Pons (tissue), 1 donor: ENCODE measurements around the gene ACAP1.
"Not testable (repeated sequence)": the region's sequence is repeated elsewhere in the genome, so short reads cannot be mapped to it uniquely, and the experiment has no call there.

ENCODE experiments used
- DNase-seq: peaks from one replicate; pipeline ENCODE4 v3.0.0-alpha.2; 2016; ENCODE audit warnings: low spot score

The ACAP1 gene

DNA sequence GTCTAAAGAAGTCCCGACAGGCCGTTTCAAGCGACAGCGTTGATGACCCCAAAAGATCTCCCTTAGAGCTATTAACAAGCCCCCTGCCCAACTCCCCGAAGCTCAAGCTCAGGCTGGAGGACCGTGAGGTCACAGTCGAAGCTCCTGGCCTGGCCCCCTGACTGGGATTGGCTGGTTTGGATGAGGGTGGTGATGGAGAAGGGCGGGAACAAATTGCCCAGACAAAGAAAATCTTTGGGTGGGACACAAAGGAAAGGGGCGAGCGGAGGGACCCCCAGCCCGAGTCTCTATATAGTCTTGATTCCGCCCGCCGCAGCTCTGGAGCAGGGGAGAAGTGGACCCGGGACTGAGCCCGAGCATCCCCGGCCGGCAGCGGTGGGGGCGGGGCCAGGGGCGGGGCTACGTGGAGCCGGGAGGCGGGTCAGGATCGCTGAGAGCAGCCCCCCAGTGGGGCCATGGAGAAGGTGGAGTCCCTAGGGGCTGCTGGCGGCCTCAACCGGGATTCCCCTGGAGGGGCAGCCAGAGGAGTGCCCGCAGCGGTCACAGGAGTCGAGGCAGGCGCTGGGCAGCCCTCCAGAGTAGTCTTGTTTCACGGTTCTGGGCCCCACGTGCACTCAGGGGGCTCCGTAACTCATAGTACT is 6.2 kb upstream of the ACAP1 start:
- DNase-seq: peak; percentile 38

DNA sequence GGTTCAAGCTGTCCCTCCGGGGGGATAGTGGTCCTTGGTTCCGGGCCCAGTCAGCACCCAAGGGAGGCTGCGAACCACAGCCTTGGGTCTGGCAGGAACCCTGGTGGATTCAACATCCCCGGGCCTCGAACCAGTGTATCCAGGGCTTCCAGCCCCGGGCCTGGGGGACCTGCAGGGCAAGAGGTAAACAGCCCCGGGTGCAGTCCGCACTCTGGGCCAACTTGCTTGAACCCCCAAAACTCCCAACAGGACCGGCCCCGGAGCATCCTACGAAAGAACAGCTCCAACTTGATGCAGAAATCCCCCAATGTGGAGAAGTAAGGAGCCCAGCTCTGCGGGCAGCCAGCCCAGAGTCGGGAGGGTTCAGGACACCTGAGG is 5.7 kb upstream of the ACAP1 start:
- no peak for DNase-seq

DNA sequence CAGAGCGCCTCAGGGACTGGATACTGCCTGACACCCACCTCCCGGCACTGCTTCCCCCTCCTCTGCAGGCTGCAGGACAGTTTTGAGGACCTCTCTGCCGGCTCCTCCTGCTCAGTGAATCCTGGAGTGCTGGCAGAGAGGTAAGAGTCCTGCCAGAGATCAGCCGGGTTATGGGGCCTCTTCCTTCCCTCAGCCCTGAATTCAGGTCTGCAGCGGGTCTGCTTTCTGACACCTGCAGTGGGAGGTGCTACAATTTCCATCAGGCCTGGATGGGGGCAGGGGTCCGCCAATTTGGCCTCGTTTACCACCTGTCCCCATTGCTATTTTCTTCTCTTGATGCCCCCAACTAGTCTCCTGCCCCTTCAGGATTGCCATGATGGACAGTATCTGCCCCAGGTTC is 4.2 kb upstream of the ACAP1 start:
- no peak for DNase-seq

DNA sequence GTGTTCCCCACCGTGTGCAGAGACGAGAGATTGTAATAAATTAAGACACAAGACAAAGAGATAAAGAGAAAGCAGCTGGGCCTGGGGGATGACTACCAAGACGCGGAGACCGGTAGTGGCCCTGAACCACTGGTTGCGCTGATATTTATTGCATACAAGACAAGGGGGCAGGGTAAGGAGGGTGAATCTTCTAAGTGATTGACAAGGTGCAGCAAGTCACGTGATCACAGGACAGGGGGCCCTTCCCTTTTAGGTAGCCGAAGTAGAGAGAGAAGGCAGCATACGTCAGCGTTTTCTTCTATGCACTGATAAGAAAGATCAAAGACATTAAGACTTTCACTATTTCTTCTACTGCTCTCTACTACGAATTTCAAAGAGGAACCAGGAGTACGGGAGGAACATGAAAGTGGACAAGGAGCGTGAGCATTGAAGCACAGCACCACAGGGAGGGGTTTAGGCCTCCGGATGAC is 3.7 kb upstream of the ACAP1 start:
- DNase-seq: not testable (repeated sequence)

DNA sequence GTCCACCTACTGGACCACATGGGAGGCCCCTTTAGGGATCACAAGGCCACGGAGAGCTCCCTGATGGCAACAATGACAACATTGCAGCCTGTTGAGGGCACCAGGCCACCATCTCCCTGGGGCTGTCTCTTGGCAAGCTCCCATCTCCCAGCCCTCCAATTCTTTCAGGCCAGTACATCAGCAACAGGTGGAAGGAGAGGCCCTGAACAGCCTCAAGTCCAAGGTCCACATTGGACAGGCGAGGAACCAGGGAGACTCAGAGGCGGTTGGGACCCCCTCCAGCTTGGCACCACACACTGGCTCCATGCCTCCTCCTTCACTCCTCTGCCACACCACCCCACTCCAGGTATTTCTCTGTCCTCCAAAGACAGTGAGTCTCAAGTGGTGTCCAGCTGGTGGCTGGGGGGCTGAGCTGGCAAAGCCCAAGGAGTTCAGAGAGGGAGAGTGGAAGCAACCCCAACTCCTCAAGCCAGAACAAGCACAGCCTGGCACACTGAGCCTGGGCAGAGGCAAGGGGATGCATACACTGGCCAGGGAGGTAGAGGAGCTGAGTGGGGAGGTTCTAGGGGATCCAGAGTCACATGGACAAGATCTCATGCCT is 1.3 kb upstream of the ACAP1 start:
- no peak for DNase-seq

- not testable (repeated sequence) for DNase-seq
Observed at GRCh38 chr17:7335765-7336164, 564 bp upstream of the ACAP1 start.

DNA sequence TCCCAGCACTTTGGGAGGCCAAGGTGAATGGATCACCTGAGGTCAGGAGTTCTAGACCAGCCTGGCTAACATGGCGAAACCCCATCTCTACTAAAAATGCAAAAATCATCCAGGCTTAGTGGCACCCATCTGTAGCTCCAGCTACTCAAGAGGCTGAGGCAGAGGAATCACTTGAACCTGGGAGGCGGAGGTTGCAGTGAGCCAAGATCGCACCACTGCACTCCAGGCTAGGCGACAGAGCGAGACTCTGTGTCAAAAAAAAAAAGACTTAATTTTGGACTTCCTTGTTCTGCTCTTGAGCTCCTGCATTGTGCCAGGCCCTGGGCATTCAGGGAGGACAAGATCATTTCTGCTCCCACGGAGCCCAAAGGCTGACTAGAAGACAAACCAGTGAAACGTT is 1.3 kb downstream of the ACAP1 start:
- DNase-seq: not testable (repeated sequence)

DNA sequence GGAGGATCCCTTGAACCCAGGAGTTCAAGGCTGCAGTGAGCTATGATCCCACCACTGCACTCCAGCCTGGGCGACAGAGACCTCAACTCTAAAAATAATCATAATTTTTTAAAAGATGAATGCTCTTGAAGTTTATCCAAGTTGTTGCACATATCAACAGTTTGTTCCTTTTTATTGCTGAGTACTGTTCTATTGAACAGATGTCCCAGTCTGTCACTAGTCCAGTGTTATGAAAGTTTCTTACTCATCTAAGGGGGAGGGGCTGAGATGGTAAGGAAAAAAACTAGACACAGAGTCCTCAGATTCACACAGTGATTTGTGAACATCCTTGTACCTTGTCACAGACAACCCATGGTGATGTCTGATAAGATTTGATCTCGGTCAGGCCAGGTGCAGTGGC is 3.9 kb downstream of the ACAP1 start:
- no peak for DNase-seq

- no peak for DNase-seq
Observed at GRCh38 chr17:7341842-7342241, 5.5 kb downstream of the ACAP1 start.

DNA sequence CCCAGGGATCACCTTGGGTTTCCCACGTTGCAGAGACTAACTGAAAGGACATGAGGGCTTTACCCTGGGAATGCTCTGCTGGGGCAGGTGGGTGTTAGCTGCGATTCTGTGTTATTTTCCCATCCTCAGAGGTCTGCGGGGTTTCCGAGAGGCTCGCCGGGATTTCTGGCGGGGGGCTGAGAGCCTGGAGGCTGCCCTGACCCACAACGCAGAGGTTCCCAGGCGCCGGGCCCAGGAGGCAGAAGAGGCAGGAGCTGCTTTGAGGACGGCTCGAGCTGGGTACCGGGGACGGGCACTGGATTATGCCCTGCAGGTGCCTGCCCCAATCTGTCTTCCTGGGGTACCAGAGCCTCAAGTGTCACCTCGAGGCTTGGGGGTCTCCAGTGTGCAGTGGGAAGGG is 6.9 kb downstream of the ACAP1 start:
- DNase-seq: no peak

GRCh38 chr17:7346761-7347614 is 10.7 kb downstream of the ACAP1 start:
- DNase-seq: no peak

- DNase-seq: no peak
Observed at GRCh38 chr17:7347630-7348477, 11.5 kb downstream of the ACAP1 start.

GRCh38 chr17:7348478-7349242 is 12.3 kb downstream of the ACAP1 start:
- no peak for DNase-seq

DNA sequence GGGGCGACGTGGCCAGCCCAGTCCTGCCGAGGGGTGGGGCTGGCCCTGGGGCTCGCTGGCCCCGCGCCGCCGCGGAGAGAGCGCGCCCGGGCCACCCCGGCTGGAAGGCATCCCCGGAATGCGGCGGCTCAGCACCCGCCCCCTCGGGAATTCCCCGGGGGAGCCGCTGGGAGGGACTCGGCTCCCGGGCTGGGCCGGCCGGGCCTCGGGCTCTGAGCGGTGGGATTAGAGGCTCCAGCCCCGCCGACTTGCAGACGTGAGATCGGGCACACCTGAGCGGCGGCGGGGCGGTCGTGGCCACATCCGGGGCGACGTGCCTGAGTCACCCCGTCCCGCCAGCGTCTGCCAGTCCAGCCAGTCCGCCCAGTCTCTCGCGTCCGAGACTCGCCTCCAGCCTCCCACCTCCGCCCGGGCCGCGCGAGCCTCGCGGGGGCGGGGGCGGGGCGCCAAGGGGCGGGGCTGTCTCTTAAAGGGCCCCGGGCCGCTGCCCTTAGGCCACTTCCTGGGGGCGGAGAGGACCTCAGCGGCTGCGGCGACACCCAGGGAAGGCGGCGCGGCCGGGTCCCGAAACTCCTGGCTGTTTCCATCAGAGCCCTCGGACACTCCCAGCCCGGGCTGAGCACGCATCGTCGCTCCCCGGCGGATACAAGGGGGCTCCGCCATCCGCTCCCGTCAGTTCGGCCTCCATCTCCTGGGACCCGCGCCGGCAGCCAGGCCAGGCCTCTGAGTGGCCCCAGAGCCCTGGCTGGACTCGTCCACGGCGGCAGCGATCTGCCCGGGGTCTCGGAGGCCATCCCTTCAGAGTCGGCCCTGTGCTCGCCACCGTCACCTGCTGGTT is 15.6 kb downstream of the ACAP1 start, which contains the start of gene KCTD11:
Gene KCTD11, plus strand, starts transcription at position 498 of the 838 bp plus-strand sequence.
- DNase-seq: peak; percentile 85

GRCh38 chr17:7352503-7352889 is 16.2 kb downstream of the ACAP1 start:
- DNase-seq: peak; percentile 36

DNA sequence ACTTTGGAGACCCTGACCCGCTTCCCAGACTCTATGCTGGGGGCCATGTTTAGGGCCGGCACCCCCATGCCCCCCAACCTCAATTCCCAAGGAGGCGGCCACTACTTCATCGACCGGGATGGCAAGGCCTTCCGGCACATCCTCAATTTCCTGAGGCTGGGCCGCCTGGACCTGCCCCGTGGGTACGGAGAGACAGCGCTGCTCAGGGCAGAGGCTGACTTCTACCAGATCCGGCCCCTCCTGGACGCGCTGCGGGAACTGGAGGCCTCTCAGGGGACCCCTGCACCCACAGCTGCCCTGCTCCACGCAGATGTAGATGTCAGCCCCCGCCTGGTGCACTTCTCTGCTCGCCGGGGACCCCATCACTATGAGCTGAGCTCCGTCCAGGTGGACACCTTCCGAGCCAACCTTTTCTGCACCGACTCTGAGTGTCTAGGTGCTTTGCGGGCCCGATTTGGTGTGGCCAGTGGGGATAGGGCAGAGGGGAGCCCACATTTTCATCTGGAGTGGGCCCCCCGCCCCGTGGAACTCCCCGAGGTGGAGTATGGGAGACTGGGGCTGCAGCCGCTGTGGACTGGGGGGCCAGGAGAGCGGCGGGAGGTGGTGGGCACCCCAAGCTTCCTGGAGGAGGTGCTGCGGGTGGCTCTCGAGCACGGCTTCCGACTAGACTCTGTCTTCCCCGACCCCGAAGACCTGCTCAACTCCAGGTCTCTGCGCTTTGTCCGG is 16.7 kb downstream of the ACAP1 start:
- DNase-seq: no peak

GRCh38 chr17:7354262-7354843 is 18.0 kb downstream of the ACAP1 start:
- no peak for DNase-seq

- peak; percentile 78 for DNase-seq
Observed at GRCh38 chr17:7355053-7355452, 18.7 kb downstream of the ACAP1 start, which contains the start of gene TMEM95. TSS of gene TMEM95 (plus strand) at chr17:7355156. CDS start at chr17:7355205, 49 bp downstream.

DNA sequence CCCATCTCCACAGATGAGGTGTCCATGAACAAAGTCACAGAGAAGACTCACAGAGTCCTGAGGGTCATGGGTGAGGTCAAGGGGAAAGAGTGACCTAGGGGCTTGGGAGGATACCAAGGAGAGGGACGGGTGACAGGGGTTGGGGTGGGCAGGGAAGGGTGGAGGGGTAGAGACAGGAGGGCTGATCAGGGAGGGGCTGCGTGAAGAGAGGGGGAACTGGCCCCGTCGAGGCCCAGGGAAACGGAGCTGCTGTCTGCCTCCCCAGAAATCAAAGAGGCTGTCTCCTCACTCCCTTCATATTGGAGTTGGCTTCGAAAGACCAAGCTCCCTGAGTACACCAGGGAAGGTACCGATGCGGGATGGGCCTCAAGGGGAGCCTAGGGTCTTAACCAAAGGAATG is 19.2 kb downstream of the ACAP1 start:
- DNase-seq: no peak
